Gastroesophageal sphincter (tissue), 3 donors: ENCODE data around the gene IKZF1.

Source experiments
- CTCF ChIP-seq, 4 experiments: fragments of 200-600 bp in 2 of 4; fragments of 450-650 bp in 2 of 4; sonication (generic) in 1 of 4; IDR thresholded peaks; one replicate each; pipeline ENCODE4 v1.5.1; 2017 to 2019; ENCODE audit warnings: antibody characterized with exemption in 4 of 4, mild to moderate bottlenecking in 2 of 4, moderate library complexity in 2 of 4
- EP300 ChIP-seq: sonication (generic); formaldehyde crosslinking; IDR thresholded peaks from one replicate; pipeline ENCODE4 v1.6.1; 2017; ENCODE audit warnings: antibody characterized with exemption, mild to moderate bottlenecking
- POLR2A ChIP-seq, 2 donors: fragments of 450-650 bp; IDR thresholded peaks; one replicate each; pipeline ENCODE4 v1.6.1; 2017; ENCODE audit warnings: antibody characterized with exemption in 2 of 2, mild to moderate bottlenecking in 2 of 2, moderate library complexity in 1 of 2

- TF ChIP-seq CTCF (IDR thresholded peaks at IDR 0.05) (no peak), EP300 (no peak), POLR2A (IDR thresholded peaks at IDR 0.05) (no peak)
Observed at GRCh38 chr7:50412973-50413372, 108.5 kb downstream of the IKZF1 start.
